Natural killer cell (primary cell): ENCODE measurements around the gene PIM2. TPM values are rescaled to one million over a fixed set of nuclear protein-coding genes. Genes with fewer than 3 reads are reported as not detected.

Source experiments
- ATAC-seq, 3 donors: fragments of 150-1000 bp in 2 of 3; fragments of 200-7000 bp in 1 of 3; cut with Tn5 transposase; 1 replicate in 1 of 3; 2 replicates in 2 of 3; pipeline ENCODE4 v1.10.0; 2021; ENCODE audit warnings: mild to moderate bottlenecking in 2 of 3, moderate library complexity in 2 of 3
- DNase-seq, 2 donors: peaks; one replicate each; pipeline versions ENCODE4 v3.0.0 to v3.0.0-alpha.2; 2013 to 2021; ENCODE audit warnings: mixed read lengths in 1 of 2
- H3K27ac ChIP-seq: one replicate; pipeline ENCODE4 v1.5.1; 2013; ENCODE audit warnings: mild to moderate bottlenecking, low read length
- H3K27me3 ChIP-seq: one replicate; pipeline ENCODE4 v1.6.1; 2013; ENCODE audit warnings: low read length; ENCODE audit not compliant: control insufficient read depth, insufficient read depth
- H3K36me3 ChIP-seq: one replicate; pipeline ENCODE4 v1.6.1; 2013; ENCODE audit warnings: low read length; ENCODE audit not compliant: control insufficient read depth, insufficient read depth
- H3K4me1 ChIP-seq: one replicate; pipeline ENCODE4 v1.6.1; 2013; ENCODE audit warnings: low read length; ENCODE audit not compliant: control insufficient read depth, insufficient read depth
- H3K4me3 ChIP-seq: one replicate; pipeline ENCODE4 v1.5.1; 2013; ENCODE audit warnings: low read length
- H3K9me3 ChIP-seq: one replicate; pipeline ENCODE4 v1.6.1; 2013; ENCODE audit warnings: low read length; ENCODE audit not compliant: control insufficient read depth, insufficient read depth
- H3K27ac Mint-ChIP-seq, 2 donors: one replicate each; pipeline ENCODE4 v1.8.0; 2022; ENCODE audit warnings: mild to moderate bottlenecking in 2 of 2, mixed read lengths in 2 of 2, moderate library complexity in 1 of 2
- H3K27me3 Mint-ChIP-seq, 2 donors: one replicate each; pipeline ENCODE4 v1.8.0; 2022; ENCODE audit warnings: low read depth in 2 of 2, mixed read lengths in 2 of 2
- H3K36me3 Mint-ChIP-seq: one replicate; pipeline ENCODE4 v1.8.0; 2022; ENCODE audit warnings: mixed read lengths
- H3K4me1 Mint-ChIP-seq, 2 donors: one replicate each; pipeline ENCODE4 v1.8.0; 2022; ENCODE audit warnings: mixed read lengths in 2 of 2
- H3K4me3 Mint-ChIP-seq: one replicate; pipeline ENCODE4 v1.8.0; 2022; ENCODE audit warnings: mild to moderate bottlenecking, moderate library complexity, mixed read lengths
- H3K9me3 Mint-ChIP-seq, 2 donors: one replicate each; pipeline ENCODE4 v1.8.0; 2022; ENCODE audit warnings: mixed read lengths in 2 of 2
- WGBS: methylation state at CpG from one replicate; pipeline ENCODE4 v1.1.7; 2013; ENCODE audit warnings: missing lambda C conversion rate; ENCODE audit not compliant: insufficient coverage; 5-methylcytosine and 5-hydroxymethylcytosine counted together
- intact Hi-C: fragments of 100-400 bp; cut with micrococcal nuclease; formaldehyde crosslinking; loops from one replicate; pipeline ENCODE4 v1.14.2; 2022
- total RNA-seq, 4 donors: library from RNA; stranded (reverse); fragments of 120-200 nt in 1 of 4; gene quantifications; one replicate each; pipeline versions ENCODE4 v1.2.3 to v1.2.4, GENCODE V29; 2013 to 2022
- TF ChIP-seq, protein P1 (sequence below): fragments of 200-600 bp; IDR thresholded peaks from one replicate; pipeline ENCODE4 v1.8.0; 2022; ENCODE audit warnings: antibody characterized with exemption

PIM2 gene
- total RNA-seq, 3 donors from 2014 or later (not counting 1 experiment from before 2014, with no cell fraction given): 134 to 173 (median 150) TPM

DNA sequence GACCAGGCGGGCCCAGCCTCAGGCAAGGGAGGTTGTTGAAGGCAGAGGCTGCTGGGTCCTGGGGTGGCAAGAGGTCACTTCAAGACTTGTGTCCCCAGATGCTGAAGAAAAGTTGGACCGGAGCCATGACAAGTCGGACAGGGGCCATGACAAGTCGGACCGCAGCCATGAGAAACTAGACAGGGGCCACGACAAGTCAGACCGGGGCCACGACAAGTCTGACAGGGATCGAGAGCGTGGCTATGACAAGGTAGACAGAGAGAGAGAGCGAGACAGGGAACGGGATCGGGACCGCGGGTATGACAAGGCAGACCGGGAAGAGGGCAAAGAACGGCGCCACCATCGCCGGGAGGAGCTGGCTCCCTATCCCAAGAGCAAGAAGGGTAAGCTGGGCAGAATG lies 16.7 kb downstream of the PIM2 start:
- intact Hi-C loops: no loop called here
- H3K27me3 Mint-ChIP-seq: no peaks in the 10 kb centered on the region
- peaks cover 0 to 10% of the 10 kb centered on the region in 2 donors for H3K4me1 Mint-ChIP-seq
- no peak overlapping the region for H3K4me3 Mint-ChIP-seq
- H3K9me3 ChIP-seq: no peaks in the 10 kb centered on the region
- ATAC-seq (no peak), DNase-seq (no peak)
- H3K27ac ChIP-seq: no peak overlapping the region
- TF ChIP-seq, protein P1, sequence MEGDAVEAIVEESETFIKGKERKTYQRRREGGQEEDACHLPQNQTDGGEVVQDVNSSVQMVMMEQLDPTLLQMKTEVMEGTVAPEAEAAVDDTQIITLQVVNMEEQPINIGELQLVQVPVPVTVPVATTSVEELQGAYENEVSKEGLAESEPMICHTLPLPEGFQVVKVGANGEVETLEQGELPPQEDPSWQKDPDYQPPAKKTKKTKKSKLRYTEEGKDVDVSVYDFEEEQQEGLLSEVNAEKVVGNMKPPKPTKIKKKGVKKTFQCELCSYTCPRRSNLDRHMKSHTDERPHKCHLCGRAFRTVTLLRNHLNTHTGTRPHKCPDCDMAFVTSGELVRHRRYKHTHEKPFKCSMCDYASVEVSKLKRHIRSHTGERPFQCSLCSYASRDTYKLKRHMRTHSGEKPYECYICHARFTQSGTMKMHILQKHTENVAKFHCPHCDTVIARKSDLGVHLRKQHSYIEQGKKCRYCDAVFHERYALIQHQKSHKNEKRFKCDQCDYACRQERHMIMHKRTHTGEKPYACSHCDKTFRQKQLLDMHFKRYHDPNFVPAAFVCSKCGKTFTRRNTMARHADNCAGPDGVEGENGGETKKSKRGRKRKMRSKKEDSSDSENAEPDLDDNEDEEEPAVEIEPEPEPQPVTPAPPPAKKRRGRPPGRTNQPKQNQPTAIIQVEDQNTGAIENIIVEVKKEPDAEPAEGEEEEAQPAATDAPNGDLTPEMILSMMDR: no peak
- no peaks in the 10 kb centered on the region for H3K36me3 Mint-ChIP-seq
- H3K36me3 ChIP-seq: peaks cover 28% of the 10 kb centered on the region
- H3K4me3 ChIP-seq: no peak overlapping the region
- H3K9me3 Mint-ChIP-seq: no peaks in the 10 kb centered on the region
- H3K4me1 ChIP-seq: peaks cover 16% of the 10 kb centered on the region
- H3K27ac Mint-ChIP-seq: peak overlapping the region in 1 of 2 donors; percentile 31
- no peaks in the 10 kb centered on the region for H3K27me3 ChIP-seq
- 98% methylated on average over 20 of the region's 20 CpGs for WGBS

DNA sequence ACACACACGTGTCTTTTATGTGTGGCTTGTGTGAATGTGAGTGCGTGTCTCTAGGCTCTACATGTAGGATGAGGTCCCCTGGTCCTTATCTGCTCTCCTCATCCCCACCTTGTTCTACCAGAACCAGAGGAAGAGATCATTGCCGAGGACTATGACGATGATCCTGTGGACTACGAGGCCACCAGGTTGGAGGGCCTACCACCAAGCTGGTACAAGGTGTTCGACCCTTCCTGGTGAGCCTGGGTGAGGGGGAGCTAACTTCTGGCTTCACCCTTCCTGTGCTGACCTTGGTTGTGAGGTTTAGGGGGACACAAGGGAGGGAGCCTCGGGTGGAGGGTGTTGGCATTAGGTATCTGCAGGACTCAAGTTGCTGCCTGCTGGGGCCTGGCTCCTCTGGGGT lies 17.8 kb downstream of the PIM2 start:
- DNase-seq: no peak
- no peaks in the 10 kb centered on the region for H3K9me3 Mint-ChIP-seq
- Histone ChIP-seq H3K36me3 (peaks cover 28% of the 10 kb centered on the region), H3K4me3 (no peak overlapping the region), H3K27me3 (no peaks in the 10 kb centered on the region), H3K27ac (no peak overlapping the region), H3K9me3 (no peaks in the 10 kb centered on the region), H3K4me1 (peaks cover 27% of the 10 kb centered on the region)
- no peaks in the 10 kb centered on the region for H3K36me3 Mint-ChIP-seq
- ATAC-seq: no peak
- 96% methylated on average over 4 of the region's 7 CpGs for WGBS
- intact Hi-C loops: no loop called here
- H3K4me3 Mint-ChIP-seq: no peak overlapping the region
- TF ChIP-seq, protein P1: no peak
- peaks cover 0 to 18% of the 10 kb centered on the region in 2 donors for H3K4me1 Mint-ChIP-seq
- no peak overlapping the region for H3K27ac Mint-ChIP-seq
- H3K27me3 Mint-ChIP-seq: no peaks in the 10 kb centered on the region

- Histone ChIP-seq H3K27ac (peak overlapping the region; percentile 100), H3K9me3 (no peaks in the 10 kb centered on the region), H3K4me3 (no peak overlapping the region), H3K36me3 (peaks cover 24% of the 10 kb centered on the region), H3K27me3 (no peaks in the 10 kb centered on the region), H3K4me1 (peaks cover 27% of the 10 kb centered on the region)
- TF ChIP-seq, protein P1: no peak
- no peak for ATAC-seq
- no peak for DNase-seq
- Mint-ChIP-seq H3K27me3 (no peaks in the 10 kb centered on the region), H3K27ac (peak overlapping the region in 1 of 2 donors; percentile 92), H3K4me3 (no peak overlapping the region), H3K4me1 (peaks cover 6 to 23% of the 10 kb centered on the region in 2 donors), H3K9me3 (no peaks in the 10 kb centered on the region), H3K36me3 (no peaks in the 10 kb centered on the region)
- intact Hi-C loops: loop anchor here (5.0 kb wide), 1 partner anchor 58 kb away; the partner anchor contains the start of gene OTUD5
- 90% methylated on average over 7 of the region's 8 CpGs for WGBS
Observed at GRCh38 chrX:48899078-48899410, 19.8 kb downstream of the PIM2 start.
